Head of caudate nucleus (tissue), 42 donors: ENCODE data around the gene PCCA.

Source experiments
- DNase-seq, 42 donors: peaks; one replicate each; pipeline versions ENCODE4 v3.0.0 to v3.0.0-alpha.2; 2020 to 2021; ENCODE audit warnings: mixed read lengths in 7 of 42
- intact Hi-C: fragments of 100-400 bp; cut with DNase I; formaldehyde crosslinking; loops from one replicate; pipeline ENCODE4 v1.15.0; 2022

PCCA gene

DNA sequence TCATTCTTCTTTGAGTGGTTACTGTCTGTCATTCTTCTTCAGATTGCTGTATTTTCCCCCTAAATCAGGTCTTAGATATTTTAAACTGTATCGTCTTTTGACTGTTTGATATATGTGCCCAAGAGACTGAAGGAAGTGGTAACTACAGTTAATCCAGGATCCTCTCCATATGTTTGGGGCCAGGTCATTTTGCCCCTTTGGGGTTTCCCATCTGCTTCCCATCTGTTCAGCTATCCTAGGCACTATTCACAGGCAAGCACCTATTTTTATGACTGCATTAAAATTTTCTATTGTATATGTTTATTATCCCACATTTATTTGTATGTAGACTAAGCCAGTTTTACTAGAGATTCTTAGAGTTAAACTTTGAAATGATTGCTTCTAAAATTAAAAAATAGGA, 244.2 kb downstream of the PCCA start:
- intact Hi-C loops = no loop called here
- DNase-seq = no peak

DNA sequence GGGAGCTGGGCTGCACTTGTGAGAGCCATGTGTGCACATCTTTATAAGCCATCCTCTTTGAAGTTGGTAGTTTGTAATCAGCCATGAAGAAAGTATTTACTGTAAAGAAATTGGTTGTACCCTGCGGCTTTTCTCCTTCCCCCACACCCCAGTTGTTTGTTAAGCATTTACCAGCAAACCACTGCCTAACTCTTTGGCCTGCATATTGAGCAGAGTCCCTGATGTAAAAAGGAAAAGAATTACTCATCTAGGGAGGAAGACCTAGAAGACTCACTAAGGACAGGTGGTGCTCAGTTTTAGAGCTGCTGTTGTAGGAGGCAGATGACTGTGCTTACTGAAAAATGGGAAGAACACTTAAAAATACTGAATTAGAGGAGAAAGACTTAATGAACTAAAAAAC, 245.3 kb downstream of the PCCA start:
- no peak for DNase-seq
- intact Hi-C loops = no loop called here

GRCh38 chr13:100336795-100337516, 248.1 kb downstream of the PCCA start:
- DNase-seq = no peak
- intact Hi-C loops = no loop called here

DNA sequence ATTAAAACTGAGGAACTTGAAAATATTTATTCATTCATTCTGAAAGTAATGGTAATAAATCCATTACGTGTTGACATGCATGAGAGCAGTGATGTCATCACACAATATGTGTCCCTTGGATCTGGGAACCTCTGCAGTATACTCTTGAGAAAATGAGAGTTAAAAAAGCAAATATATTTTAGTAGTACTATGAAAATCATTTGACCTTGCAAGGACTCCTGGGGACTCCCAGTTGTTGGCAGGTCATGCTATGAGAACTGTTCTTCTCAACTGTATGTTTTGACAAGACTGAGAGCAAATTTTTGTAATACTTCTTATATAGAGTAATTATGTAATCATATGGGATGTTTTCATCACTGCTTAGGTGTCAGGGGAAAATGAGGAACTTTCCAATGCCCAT, 249.4 kb downstream of the PCCA start:
- no peak for DNase-seq
- intact Hi-C loops = no loop called here

- DNase-seq = no peak
- intact Hi-C loops = no loop called here
Measured at GRCh38 chr13:100339411-100339940, 250.6 kb downstream of the PCCA start.

- no peak for DNase-seq
- intact Hi-C loops = no loop called here
Measured at GRCh38 chr13:100340865-100341264, 252.0 kb downstream of the PCCA start.

DNA sequence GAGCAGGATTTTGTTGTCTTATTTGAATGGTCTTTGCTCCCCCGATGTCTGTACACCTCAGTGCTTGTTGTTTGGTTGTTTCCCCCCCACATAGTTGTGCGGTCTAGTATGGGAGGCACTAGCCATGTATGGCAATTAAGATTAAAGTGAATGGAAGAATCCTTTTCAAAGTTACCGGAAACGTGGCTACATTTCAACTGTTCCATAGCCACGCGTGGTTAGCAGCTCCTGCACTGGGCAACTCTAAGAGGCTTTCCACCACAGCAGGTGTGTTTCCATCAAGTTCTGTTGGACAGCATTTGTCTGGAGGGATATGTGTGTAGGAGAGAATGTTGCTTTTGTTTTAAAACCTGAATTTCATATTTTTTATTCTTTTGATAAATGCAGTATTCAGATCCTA, 252.4 kb downstream of the PCCA start:
- no peak for DNase-seq

GRCh38 chr13:100344544-100344943, 255.7 kb downstream of the PCCA start:
- intact Hi-C loops = no loop called here
- no peak for DNase-seq

More for the DNA sequence above, 252.4 kb downstream of the PCCA start:
- intact Hi-C loops = no loop called here

DNA sequence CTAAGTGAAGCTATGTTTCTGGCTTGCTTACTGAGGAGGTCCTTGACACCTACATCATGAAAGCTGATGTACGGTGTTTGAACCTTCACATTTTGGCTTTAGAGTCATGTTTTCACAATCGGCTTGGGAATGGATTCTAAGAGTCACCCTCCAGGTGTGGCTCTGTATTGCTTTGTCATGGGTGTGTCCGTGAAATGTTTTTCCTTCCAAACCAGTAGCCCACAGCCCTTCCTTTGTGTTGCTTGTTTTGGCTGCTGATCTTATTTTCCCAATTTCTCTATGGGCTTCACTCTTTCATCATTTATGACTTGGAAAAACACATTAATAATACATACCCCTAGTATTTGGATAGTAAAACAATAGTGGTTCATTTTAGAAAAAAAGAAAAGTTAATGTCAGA, 259.1 kb downstream of the PCCA start:
- no peak for DNase-seq
- intact Hi-C loops = no loop called here

DNA sequence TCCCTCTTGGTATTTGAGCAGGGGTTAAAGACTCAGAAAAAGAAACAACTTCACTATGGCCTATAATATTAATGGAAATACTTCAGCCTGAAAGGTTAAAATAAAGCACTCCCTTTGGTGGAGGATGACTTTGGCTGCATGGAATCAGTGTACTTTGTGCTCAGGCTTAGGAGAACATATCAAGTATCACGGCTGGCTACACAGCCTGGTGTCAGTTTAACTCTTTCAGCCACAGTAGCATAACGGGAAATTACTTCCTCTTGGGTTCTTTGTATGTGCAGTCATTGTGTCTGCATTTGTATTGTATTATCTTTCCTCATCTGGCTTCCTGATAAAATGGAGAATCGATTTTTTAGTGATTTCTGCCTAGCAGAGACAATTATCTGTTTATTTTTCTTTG, 260.7 kb downstream of the PCCA start:
- intact Hi-C loops = no loop called here
- no peak for DNase-seq

DNA sequence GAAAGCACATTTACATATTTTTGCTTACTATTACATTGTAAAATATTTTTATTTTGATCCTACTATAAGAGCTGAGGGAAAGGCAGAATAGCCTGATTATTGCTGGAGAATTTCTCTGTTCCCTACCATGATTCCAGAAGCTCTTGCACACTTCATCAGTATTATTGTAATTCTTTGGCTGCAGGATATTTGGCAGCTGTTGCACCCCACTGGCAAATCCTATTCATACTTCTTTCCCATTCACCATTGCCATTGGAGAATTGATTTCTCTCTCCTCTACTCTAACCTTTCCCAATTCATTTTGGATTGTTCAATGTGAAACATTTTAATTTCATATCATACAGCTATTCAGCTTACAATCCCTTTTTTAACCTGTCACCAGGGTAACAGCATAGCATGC, 261.7 kb downstream of the PCCA start:
- intact Hi-C loops = no loop called here
- DNase-seq = peak in 1 of 42 donors; percentile 1

DNA sequence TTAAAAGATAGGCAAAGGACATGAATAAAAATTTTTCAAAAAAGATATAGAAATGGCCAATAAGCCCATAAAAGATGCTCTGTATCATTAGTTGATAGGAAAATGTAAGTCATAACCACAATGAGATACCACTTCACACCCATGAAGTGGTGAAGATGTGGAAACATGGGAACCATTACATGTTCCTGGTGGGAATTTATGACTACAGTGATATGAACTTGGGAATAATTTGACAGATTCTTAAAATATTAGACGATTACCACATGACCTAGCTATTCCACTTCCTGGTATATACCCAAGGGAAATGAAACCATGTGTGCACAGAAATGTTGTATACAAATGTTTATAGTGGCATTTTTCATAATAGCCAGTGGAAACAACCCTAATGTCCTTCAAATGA, 267.5 kb downstream of the PCCA start:
- no peak for DNase-seq
- intact Hi-C loops = no loop called here

GRCh38 chr13:100356889-100357288, 268.0 kb downstream of the PCCA start:
- no peak for DNase-seq
- intact Hi-C loops = no loop called here

GRCh38 chr13:100357764-100358163, 268.9 kb downstream of the PCCA start:
- intact Hi-C loops = no loop called here
- DNase-seq = no peak

GRCh38 chr13:100361504-100361903, 272.6 kb downstream of the PCCA start:
- intact Hi-C loops = no loop called here

GRCh38 chr13:100362371-100362770, 273.5 kb downstream of the PCCA start:
- intact Hi-C loops = no loop called here
- no peak for DNase-seq

More at GRCh38 chr13:100361504-100361903, 272.6 kb downstream of the PCCA start:
- no peak for DNase-seq

DNA sequence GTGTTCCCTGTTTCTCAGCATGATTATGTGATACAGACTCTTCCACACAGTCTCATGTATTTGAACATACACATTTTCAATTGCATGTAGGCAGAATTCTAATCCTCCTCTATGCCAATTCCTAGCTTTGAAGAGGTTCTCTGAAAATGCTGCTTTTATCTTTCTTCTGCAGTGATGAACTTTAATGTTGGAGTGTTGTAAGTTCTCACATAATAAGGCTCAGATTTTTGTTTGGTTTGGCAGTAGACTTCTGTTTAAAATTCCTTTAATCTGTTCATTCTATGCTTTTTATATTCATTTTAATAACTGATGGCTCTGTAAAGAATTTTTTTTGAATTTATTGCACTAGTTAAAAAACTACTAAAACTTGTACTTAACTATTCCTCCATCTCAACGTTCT, 273.9 kb downstream of the PCCA start:
- no peak for DNase-seq
- intact Hi-C loops = no loop called here

- peak in 1 of 42 donors; percentile 2 for DNase-seq
- intact Hi-C loops = no loop called here
Measured at GRCh38 chr13:100363285-100363711, 274.4 kb downstream of the PCCA start.

DNA sequence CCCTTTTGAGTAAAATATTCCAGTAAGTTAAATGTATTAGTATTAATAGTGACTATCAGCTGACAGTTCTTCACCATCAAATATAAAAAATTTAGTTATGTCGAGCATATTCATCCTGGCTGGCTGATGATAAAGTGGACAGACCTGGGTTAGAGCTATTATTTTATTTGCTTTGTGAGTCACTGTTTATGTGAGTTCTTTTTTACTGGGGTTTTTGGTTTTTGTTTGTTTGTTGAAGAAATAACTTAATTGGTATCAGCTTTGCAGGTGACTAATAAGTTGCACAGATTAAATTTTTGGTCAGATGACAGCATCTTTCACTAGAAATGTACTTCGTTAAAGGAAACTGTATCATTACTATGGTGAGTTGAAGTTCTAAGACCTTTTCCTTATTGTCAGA, 275.0 kb downstream of the PCCA start:
- intact Hi-C loops = no loop called here
- DNase-seq = no peak

DNA sequence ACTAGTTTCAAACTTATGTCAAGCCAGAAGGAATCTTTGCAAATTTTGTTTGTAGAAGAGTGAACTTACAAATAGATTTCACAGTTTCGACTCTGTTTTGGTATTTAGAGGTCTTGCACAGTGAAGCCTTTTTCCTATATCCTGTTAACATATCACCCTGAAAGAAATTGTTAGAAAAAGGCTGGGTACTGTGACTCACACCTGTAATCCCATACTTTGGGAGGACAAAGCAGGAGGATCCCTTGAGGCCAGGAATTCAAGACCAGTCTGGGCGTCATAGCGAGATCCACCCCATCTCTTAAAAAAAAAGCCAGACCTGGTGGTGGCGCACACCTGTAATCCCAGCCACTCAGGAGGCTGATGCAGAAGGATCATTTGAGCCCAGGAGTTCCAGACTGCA, 275.7 kb downstream of the PCCA start:
- DNase-seq = no peak
- intact Hi-C loops = no loop called here

DNA sequence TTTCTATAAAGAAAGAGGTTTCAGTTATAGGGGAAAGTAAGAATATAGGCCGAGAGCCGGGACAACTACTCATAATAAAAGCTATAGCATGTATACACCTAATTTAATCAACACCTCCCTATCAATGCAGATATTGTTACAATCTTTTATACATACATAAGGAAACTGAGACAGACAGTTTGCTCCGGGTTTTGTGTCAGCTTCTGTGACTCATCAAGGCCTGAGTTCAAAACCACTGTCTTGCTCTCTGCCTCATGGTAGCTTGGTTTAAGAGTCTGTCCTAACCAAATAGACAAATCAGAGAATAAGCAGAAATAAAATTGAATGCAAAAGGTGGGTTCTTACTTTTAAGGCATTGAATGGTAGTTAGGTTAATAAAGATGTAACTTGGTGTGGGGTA, 276.8 kb downstream of the PCCA start:
- intact Hi-C loops = no loop called here
- DNase-seq = no peak
